Measurements from ENCODE around the gene ETV3L. TPM values are rescaled to one million over a fixed set of nuclear protein-coding genes. Genes with fewer than 3 reads are reported as not detected.

ETV3L gene
- total RNA-seq, 1 experiment from 2014 or later, result not detected

- Histone ChIP-seq H3K4me1 (ENCODE audit: control insufficient read depth, insufficient read depth, low read length) (no peaks in the 10 kb centered on the region), H3K9me3 (ENCODE audit: control insufficient read depth, insufficient read depth, low read depth, low read length) (no peaks in the 10 kb centered on the region), H3K36me3 (ENCODE audit: control insufficient read depth, insufficient read depth, low read length) (no peaks in the 10 kb centered on the region), H3K27me3 (ENCODE audit: control insufficient read depth, insufficient read depth, low read length) (peaks cover 4% of the 10 kb centered on the region; the same call in 1 of the 2 replicates), H3K4me3 (ENCODE audit: low read depth in 2 of 2, low read length in 2 of 2) (no peak overlapping the region), H3K27ac (ENCODE audit: low read length) (no peak overlapping the region)
- no TSS peak for BruUV-seq (replicated peaks)
- TF ChIP-seq SIN3A (IDR thresholded peaks at IDR 0.05; ENCODE audit: borderline replicate concordance, insufficient read depth, low read depth, low read length) (no peak), POLR2AphosphoS5 (IDR thresholded peaks at IDR 0.05; ENCODE audit: low read depth, low read length) (no peak), TCF7L2 (IDR thresholded peaks at IDR 0.05; ENCODE audit: low read depth, low read length) (no peak)
- TF ChIP-seq, protein P1, sequence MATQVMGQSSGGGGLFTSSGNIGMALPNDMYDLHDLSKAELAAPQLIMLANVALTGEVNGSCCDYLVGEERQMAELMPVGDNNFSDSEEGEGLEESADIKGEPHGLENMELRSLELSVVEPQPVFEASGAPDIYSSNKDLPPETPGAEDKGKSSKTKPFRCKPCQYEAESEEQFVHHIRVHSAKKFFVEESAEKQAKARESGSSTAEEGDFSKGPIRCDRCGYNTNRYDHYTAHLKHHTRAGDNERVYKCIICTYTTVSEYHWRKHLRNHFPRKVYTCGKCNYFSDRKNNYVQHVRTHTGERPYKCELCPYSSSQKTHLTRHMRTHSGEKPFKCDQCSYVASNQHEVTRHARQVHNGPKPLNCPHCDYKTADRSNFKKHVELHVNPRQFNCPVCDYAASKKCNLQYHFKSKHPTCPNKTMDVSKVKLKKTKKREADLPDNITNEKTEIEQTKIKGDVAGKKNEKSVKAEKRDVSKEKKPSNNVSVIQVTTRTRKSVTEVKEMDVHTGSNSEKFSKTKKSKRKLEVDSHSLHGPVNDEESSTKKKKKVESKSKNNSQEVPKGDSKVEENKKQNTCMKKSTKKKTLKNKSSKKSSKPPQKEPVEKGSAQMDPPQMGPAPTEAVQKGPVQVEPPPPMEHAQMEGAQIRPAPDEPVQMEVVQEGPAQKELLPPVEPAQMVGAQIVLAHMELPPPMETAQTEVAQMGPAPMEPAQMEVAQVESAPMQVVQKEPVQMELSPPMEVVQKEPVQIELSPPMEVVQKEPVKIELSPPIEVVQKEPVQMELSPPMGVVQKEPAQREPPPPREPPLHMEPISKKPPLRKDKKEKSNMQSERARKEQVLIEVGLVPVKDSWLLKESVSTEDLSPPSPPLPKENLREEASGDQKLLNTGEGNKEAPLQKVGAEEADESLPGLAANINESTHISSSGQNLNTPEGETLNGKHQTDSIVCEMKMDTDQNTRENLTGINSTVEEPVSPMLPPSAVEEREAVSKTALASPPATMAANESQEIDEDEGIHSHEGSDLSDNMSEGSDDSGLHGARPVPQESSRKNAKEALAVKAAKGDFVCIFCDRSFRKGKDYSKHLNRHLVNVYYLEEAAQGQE (IDR thresholded peaks at IDR 0.05; ENCODE audit: insufficient read depth in 1 of 2, low read depth in 2 of 2, low read length in 1 of 2), result no peak
- TF ChIP-seq, protein P2, sequence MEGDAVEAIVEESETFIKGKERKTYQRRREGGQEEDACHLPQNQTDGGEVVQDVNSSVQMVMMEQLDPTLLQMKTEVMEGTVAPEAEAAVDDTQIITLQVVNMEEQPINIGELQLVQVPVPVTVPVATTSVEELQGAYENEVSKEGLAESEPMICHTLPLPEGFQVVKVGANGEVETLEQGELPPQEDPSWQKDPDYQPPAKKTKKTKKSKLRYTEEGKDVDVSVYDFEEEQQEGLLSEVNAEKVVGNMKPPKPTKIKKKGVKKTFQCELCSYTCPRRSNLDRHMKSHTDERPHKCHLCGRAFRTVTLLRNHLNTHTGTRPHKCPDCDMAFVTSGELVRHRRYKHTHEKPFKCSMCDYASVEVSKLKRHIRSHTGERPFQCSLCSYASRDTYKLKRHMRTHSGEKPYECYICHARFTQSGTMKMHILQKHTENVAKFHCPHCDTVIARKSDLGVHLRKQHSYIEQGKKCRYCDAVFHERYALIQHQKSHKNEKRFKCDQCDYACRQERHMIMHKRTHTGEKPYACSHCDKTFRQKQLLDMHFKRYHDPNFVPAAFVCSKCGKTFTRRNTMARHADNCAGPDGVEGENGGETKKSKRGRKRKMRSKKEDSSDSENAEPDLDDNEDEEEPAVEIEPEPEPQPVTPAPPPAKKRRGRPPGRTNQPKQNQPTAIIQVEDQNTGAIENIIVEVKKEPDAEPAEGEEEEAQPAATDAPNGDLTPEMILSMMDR (IDR thresholded peaks at IDR 0.05), result no peak
- CTCF ChIA-PET, result no interaction called here
- in situ Hi-C loops (cut with HindIII; ENCODE audit: low pct_unique_long_range_greater_than_20kb, low sequenced_read_pairs), result no loop called here
- intact Hi-C loops (cut with micrococcal nuclease; ENCODE audit: unreplicated experiment), result no loop called here
- ATAC-seq (no peak), DNase-seq (ENCODE audit: low read depth, low spot score) (no peak)
- POLR2A ChIA-PET, result no interaction called here
These were observed 47.4 kb upstream of the ETV3L start for GRCh38 chr1:157147037-157147436.

- Histone ChIP-seq H3K4me1 (ENCODE audit: control insufficient read depth, insufficient read depth, low read length) (no peaks in the 10 kb centered on the region), H3K27me3 (ENCODE audit: control insufficient read depth, insufficient read depth, low read length) (peaks cover 4% of the 10 kb centered on the region; the same call in 1 of the 2 replicates), H3K9me3 (ENCODE audit: control insufficient read depth, insufficient read depth, low read depth, low read length) (no peaks in the 10 kb centered on the region), H3K36me3 (ENCODE audit: control insufficient read depth, insufficient read depth, low read length) (no peaks in the 10 kb centered on the region), H3K4me3 (ENCODE audit: low read depth in 2 of 2, low read length in 2 of 2) (no peak overlapping the region), H3K27ac (ENCODE audit: low read length) (no peak overlapping the region)
- DNase-seq (ENCODE audit: low read depth, low spot score), result no peak
- no peak for TF ChIP-seq SIN3A (IDR thresholded peaks at IDR 0.05; ENCODE audit: borderline replicate concordance, insufficient read depth, low read depth, low read length)
- no peak for TF ChIP-seq TCF7L2 (IDR thresholded peaks at IDR 0.05; ENCODE audit: low read depth, low read length)
- no peak for TF ChIP-seq POLR2AphosphoS5 (IDR thresholded peaks at IDR 0.05; ENCODE audit: low read depth, low read length)
- TF ChIP-seq, protein P1 (IDR thresholded peaks at IDR 0.05; ENCODE audit: insufficient read depth in 1 of 2, low read depth in 2 of 2, low read length in 1 of 2), result no peak
- TF ChIP-seq, protein P2 (IDR thresholded peaks at IDR 0.05), result no peak
- CTCF ChIA-PET, result no interaction called here
- POLR2A ChIA-PET, result no interaction called here
- no peak for ATAC-seq
- in situ Hi-C loops (cut with HindIII; ENCODE audit: low pct_unique_long_range_greater_than_20kb, low sequenced_read_pairs), result no loop called here
- no TSS peak for BruUV-seq (replicated peaks)
- intact Hi-C loops (cut with micrococcal nuclease; ENCODE audit: unreplicated experiment), result no loop called here
These were observed 46.6 kb upstream of the ETV3L start for GRCh38 chr1:157146244-157146643.
